AML-193 (cell line): Measurements from ENCODE around the gene H2AZ1.
"Not testable (repeated sequence)": the region's sequence is repeated elsewhere in the genome, so short reads cannot be mapped to it uniquely, and the experiment has no call there.

Experiments used
- DNase-seq, 2 experiments: peaks; one replicate each; lab custom pipeline; 2025; lab: John Stamatoyannopoulos, UW

H2AZ1 gene

DNA sequence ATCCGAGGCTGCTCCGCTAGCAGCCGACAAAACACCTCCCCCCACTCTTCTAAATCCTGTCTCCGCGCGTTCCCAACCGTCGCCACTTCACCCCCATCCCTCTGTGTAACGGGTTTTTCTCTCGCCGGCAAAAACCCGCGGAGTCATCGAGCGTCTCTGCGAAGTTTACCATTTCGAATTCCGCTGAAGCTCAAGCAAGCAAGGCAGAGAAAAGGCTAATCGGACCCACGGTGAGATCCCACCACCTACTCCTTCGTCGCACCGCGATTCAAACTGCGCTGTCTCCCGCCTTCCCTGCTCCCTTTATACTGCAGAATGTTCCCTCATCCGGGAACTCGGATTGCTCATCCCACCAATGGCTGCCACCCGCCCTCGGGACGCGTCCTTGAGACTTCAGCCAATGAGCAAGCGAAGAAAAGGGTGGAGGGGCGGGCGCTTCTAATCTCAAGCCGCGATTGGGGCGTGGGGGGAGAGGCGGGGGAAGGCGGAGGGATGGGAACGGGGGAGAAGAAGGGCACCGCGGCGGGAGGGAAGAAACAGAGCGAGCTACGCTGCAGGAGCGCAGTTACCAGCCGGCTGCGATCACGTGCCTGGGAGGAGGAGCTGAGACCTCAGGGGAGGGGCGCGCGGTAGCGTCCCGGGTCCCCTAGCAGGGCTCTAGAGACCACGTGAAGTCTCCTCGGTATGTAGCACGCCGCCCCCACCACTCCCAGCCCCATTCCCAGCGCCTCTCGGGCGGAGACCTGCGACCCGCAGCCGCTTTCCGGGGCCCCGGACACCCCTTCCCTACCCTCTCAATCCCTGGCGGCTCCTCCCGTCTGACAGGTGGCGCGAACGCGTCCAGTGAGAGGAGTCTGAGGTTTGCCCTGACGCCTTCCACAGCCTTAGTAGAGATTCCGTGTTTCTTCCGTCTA lies at the start of gene H2AZ1:
Gene H2AZ1 (minus strand): TSS at position 277 of the 914 bp plus-strand sequence. CDS start 105 bp downstream, at position 172.
- DNase-seq = peak; percentile 95 to 100

DNA sequence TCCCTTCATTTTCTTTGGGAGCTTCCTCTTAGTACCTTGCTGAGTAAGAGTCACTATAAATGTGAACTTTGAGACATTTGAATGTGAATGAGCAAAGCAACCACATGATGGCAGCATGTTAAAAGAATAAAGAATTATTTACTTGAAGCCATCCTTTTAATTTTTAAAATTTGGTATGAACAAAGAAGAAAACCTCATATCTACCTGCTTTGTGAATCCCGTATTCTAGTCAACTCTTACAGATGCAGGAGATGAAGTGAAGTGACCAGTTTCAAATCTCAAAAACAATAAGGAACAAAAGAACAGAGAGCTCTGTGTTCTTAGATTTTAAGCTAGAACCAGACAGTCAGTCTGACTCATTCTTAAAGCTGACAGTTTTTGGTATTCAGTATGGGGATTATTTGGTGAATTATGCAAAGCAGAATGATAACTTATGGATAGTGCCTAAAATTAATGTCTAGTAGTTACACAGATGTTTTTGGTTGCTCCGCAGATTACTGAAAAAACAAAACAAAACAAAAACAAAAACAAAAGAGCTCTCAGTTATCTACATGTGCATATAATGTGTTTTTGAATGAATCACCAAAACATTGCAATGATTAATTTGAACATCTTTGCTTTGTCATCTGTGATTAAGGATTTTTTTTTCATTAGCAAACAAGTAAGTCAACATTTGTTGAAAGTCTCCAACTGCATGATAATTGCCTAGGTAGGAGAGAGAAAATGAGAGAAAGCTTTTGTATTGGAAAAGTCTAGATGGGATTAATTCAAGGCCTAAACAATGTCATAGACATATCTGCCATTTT lies 48.2 kb upstream of the H2AZ1 start:
- DNase-seq = peak; percentile 37 to 45

DNA sequence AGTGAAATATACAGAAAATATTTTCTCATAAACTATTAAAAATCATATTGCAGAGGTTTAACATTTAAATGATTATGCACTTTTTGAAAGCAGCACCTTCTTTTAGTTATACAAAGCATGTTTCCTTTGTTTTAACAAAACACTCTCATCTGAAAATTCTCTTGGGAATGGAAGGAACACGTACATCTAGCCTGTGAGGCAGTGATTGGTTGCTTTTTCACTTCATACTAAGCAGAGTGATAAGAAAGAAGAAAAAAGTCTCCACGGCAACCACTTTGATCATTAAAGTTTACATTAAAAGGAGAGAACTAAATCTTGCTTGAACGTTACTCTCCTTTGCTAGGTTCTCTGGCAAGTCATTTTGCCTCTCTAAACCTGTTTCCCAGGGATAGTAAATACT lies 41.7 kb upstream of the H2AZ1 start:
- no peak for DNase-seq

DNA sequence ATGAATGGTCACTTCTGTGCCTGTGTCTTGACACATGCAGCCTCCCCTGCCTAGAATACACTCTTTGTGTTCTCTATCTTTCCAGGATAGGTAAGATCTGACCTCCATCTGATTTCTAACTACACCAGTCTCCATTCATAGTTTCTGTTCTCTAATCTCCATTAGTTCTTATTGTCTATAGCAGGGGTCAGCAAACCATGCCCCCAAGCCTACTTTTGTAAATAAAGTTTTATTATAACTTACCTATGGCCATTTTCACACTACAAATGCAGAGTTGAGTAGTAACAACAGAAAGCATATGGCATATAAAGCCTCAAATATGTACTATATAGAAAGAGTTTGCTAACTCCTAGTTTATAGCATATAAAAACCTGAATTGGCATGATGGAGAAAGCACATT lies 37.6 kb upstream of the H2AZ1 start:
- no peak for DNase-seq

DNA sequence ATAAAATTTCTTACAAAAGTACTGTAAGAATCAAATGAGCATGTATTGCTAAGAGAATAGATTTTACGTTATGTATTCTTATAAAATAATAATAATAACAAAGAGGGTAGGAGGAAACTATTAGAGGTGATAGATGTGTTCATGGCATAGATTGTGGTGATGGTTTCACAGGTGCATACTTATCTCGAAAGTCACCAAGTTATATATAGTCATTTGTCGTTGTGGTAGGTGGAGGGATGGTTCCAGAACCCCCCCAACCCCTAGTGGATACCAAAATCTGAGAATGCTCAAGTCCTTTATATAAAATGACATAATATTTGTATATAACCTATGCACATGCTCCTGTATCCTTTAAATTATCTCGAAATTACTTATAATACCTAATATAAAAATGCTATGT lies 36.7 kb upstream of the H2AZ1 start:
- DNase-seq = no peak

DNA sequence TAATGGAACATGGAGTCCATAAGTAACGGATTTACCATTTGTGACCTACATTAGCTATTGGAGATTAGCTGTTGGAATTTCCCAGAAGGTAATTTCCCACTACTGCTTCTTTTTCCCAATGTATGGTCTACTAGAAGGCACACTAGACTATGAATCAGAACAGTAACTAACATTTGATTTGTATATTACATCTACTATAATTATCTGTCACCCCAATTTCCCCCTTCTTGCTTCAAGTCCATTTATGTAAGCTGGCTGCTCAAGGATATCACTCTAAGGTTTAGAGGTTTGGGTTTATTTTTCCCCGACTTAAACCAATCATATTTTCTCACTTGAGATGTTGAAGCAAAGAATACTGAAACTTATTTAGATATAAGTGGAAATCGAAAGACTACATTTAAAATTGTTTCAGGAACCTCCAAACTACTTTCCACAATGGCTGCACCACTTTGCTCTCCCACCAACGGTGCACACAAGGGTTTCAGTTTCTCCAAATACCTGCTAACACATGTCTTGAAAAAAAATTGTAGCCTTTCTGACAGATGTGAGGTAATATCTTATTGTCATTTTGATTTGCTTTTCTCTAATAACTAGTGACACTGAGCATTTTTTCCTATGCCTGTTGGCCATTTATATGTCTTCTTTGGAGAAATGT lies 33.3 kb upstream of the H2AZ1 start:
- no peak for DNase-seq

DNA sequence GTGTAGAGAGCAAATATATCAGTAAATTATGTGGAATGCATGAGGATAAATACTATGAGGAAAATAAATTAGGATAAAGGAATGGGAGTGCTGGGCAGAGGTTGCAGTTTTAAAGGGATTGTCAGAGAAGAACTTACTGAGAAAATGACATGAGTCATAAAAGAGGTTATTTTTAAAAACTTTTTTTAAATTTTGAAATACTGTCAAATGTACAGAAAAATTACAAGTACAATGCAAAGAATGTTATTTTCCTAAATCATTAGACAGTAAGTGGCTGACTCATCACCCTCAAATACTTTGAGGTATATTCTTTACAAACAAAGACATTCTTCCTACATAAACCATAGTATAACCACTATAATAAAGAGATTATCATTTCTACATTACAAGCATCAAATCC lies 29.8 kb upstream of the H2AZ1 start:
- DNase-seq = no peak

DNA sequence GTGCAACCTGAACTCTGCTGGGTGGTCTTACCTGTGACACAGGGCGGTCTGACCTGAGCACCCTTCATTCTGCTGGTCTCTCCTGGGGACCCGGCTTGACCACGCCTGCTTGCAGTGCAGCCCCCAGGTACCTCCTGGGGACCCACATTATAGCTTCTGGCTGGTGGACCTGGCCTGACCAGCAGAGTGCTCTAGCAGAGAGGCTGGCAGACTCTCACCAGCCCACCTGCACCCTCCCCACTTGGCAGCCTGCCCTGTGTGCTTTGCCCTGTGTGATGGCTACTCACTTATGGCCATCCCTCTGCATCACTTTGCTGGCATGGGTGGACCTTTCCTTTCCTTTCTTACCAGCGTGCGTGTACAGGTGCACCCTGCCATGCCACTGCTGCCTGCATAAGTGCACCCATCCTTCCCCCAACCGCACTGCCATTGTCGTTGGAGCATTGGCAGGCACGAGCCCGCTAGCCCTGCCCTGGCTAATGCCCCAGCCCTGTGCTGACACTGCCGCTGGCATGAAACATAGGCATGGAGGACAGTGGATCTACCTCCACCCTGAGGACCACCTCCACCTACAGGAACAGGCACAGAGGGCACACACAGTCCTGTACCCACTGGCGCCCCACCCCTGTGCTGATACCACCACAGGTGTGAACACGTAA lies 21.5 kb upstream of the H2AZ1 start:
- DNase-seq = no peak

DNA sequence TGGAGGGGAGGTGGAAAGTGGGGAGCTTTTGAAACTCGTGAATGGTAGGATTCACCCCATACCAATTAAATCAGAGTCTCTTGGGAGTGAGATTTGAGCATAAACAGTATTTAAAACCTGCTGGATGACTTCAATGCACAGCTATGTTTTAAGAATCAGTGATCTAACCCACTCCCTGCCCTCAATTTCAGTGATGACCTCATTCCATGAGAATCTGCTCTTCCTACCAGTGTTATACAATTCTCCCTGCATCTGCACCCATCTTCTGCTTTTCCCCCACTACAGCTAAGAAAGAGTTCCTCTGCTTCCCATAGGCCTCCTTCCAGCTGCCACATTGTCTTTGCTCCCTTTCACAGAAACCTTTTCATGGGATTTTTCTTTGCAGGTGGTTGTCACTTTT lies 18.3 kb upstream of the H2AZ1 start:
- DNase-seq = no peak

DNA sequence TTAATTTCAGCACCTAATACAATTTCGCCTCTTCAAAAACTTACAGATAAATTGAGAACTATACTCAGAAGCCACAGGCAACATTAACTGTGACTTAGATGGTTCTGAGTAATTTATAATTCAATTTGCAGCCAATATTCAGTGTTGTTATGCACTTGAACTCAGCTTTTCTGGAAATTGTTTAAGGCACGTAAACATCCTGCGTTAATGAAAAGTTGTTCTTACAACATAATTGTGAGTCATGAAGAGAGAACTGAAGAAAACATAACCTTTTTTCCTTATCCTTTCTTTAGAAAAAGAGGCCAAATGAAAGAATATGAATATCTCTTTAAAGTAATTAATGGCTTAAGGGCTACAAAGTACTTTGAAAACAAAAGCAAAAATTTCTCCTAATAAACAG lies 16.6 kb upstream of the H2AZ1 start:
- no peak for DNase-seq

DNA sequence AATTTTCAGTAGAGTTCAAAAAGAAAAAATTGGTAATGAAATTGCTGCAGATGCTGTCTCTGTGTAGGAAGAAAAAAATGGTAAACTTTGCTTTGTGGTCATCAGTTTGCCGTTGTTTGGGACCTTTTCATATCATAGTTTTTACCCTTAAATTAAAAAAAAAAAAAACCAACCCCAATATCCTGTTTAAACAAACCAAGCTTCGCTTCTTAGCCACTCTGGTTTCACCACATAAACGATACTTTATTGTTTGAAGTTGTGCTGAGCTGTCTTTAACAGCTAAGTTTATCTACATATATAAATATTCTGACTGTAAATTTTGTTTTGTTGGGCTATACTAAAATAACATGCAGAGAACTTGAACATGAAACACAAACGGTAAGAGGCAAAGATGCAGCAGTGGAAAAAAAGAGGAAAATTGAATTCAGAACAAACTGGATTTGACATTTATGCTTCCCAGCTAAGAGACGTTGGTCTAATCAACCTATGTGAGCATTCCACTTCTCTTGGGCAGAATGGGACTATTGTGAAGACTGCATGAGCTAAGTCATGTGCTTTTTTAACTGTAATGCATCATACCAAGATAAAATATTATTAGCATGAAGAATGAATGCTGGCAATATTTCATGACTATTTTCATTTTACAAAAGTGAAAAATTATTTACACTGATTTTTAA lies 15.7 kb upstream of the H2AZ1 start:
- DNase-seq = no peak

DNA sequence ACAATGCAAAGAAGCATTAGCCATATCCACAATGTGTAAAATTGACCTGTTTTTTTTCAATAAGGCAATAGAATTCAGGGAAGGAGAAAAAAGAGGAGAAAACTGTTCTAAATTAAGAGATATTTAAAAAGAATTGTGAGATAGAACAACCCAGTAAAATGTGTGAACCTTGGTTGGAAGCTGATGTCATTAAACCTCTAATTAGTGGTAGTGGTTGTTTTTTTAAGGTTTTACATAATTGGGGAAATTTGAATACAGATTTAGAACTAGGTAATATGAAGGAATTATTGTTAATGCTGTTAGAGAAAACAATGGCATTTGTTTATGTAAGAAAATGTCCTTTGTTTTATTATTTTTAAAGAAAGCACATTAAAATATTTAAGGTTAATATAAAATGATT lies 15.1 kb upstream of the H2AZ1 start:
- DNase-seq = no peak

DNA sequence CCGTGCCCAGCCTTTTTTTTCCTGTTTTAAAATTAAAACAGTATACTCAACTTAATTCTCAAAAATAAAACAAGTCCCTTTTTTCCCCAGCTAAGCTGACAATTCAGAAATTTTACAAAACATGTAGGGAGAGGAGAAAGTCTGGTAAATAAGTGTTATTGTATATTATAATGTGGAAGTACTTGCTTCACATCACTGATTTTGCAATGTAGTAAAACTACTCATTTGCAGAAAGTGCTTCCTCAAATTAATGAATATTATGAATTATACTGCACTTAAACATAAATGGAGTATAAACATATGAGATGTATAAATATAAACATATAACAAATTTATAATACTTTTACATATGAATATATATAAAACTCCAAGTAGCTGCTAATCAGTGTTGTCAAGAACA lies 11.6 kb upstream of the H2AZ1 start:
- peak; percentile 55 to 57 for DNase-seq

DNA sequence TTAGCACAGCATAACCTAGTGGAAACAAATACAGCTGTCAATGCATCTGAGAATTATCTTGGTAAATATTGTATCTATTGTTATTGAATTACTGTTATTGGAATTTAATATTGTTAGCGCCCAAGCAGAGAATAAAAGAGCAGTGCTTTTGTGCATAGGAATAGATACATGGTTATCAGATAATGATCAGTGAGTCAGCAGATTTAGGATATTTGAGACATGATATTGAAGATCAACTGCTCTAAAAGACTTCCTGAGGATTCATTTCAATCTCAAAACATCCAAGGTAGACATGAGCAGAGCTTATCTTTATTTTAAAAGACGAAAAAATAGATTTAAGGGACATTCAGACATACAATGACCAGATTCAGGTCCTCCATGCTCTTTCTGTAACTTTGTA lies 10.6 kb upstream of the H2AZ1 start:
- no peak for DNase-seq

DNA sequence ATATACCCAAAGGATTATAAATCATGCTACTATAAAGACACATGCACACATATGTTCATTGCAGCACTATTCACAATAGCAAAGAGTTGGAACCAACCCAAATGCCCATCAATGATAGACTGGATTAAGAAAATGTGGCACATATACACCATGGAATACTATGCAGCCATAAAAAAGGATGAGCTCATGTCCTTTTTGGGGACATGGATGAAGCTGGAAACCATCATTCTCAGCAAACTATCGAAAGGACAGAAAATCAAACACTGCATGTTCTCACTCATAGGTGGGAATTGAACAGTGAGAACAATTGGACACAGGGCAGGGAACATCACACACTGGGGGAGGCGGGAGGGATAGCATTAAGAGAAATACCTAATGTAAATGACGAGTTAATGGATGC lies 8.1 kb upstream of the H2AZ1 start:
- DNase-seq = not testable (repeated sequence)

DNA sequence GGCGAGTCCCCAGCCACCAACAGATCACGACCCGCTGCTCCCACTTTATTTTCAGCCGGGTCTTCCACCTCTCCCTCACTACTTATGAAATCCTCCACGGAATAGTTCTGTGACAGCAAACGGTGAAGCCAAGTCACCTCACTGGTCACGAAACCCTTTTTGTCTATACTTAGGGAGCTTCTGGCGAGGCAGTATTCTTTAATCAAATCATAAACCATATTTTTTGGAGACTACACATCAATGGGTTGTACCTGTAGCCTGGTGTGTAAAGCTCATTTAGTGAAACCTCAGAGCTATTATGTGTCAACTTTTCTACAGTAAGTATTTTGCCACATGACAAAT lies 809 bp upstream of the H2AZ1 start:
- DNase-seq = no peak

DNA sequence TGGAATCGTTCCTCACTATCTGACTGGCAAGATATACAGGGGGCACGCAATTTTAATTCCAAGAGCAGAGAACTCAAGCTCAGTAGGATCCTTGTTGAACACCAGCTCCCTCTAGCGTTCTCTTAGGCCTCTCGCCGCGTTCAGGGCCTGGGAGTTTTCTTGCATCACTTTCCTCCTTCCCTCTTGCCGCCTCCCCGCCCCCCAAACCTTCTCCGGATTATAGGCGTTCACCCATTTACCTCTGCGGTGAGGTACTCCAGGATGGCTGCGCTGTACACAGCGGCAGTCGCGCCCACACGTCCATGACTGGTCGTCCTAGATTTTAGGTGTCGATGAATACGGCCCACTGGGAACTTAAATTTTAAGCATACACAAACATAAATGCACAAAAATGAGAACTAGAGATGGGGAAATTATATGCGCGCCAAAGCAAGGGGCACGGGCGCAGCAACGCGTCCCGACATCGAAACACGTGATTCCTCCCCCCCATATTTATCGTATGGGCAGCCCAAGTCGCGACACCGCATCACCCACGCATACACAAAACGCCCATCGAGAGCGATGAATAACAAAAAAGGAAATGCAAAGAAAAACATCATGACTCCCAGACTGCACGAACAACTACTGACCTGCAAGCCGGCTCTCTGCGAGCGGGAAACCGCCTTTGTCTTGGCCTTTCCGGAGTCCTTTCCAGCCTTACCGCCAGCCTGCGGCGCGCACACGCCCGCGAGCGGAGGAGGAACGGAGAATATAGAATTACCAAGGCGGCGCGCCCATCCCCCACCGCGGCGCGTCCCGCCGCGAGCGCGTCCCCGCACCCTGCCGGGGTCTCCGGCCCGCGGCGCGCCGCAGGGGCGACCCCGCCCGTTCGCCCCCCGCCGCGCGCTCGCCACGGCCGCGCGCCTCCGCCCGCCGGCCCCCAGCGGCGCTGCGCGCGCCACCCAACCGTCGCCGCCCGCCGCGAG lies 759 bp downstream of the H2AZ1 start:
- DNase-seq = peak; percentile 90 to 94

DNA sequence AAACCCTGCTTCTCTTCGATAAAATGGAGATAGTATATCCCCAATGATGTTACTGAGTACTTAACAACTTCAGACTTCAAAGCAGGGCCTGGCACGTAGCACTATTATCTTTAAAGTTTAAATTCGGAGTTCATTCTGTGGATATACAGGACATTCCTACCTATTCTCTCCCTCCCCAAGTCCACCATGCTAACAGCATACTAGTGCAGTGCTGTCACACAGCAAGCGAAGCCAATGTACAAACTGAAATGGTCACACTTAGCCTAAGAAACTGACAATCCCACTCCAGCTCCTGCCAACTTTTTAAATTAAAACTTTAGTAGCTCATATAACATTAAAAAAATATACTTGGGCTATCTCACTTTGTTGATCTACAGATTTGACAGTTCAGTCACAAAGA lies 2.5 kb downstream of the H2AZ1 start:
- no peak for DNase-seq

DNA sequence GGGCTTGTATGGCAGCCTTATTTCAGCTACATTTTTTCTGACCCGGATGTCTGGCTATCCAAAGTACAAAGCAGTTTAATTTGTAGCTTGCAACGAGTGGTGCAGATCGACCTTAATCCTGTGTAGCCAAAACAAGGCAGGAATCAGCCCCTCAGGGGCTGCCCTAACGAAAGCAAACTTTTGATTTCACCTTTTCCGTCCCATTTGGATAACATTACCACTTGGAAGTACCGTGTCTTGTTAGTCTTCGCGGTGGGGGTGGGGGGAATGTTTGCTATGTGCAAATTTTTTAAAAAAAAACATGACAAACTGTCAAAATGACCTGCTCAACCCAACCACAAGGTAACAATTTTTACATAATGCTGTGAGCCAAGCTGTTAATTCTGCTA lies 2.9 kb downstream of the H2AZ1 start:
- peak in 1 of 2 experiments; percentile 31 for DNase-seq
